DOHH2 (cell line): ENCODE measurements around the gene RIPOR2.

Experiments
- CTCF ChIP-seq: fragments of 200-600 bp; sonication (generic); IDR thresholded peaks from one replicate; pipeline ENCODE4 v1.5.1; 2014; ENCODE audit warnings: antibody characterized with exemption, mild to moderate bottlenecking, low read depth, low read length; ENCODE audit not compliant: poor library complexity, severe bottlenecking
- EZH2phosphoT487 ChIP-seq: fragments of 200-600 bp; sonication (generic); IDR thresholded peaks from 2 replicates; pipeline ENCODE4 v1.6.1; 2017; ENCODE audit warnings: borderline replicate concordance, mild to moderate bottlenecking, antibody characterized with exemption, low read length, moderate library complexity, mixed read lengths

GRCh38 chr6:24879351-24879750 is 56.4 kb downstream of the RIPOR2 start:
- TF ChIP-seq CTCF, result no peak
- no peak for TF ChIP-seq EZH2phosphoT487
